ENCODE data around the gene GALK1. TPM values are rescaled to one million over a fixed set of nuclear protein-coding genes. Genes with fewer than 3 reads are reported as not detected.

Gene GALK1
- total RNA-seq, 1 experiment from 2014 or later = 35.8 TPM

GRCh38 chr17:75712446-75712845 is 52.5 kb downstream of the GALK1 start:
- Histone ChIP-seq H3K9me3 (ENCODE audit: control insufficient read depth, insufficient read depth, low read depth, low read length) (no peaks in the 10 kb centered on the region), H3K27me3 (ENCODE audit: control insufficient read depth, insufficient read depth, low read length) (no peaks in the 10 kb centered on the region), H3K36me3 (ENCODE audit: control insufficient read depth, insufficient read depth, low read length) (no peaks in the 10 kb centered on the region; the same call in 1 of the 2 replicates), H3K27ac (ENCODE audit: low read length) (no peak overlapping the region), H3K4me3 (ENCODE audit: low read depth in 2 of 2, low read length in 2 of 2) (no peak overlapping the region), H3K4me1 (ENCODE audit: control insufficient read depth, insufficient read depth, low read length) (peaks cover 6% of the 10 kb centered on the region)
- TF ChIP-seq POLR2AphosphoS5 (IDR thresholded peaks at IDR 0.05; ENCODE audit: low read depth, low read length) = no peak
- no peak for TF ChIP-seq REST (IDR thresholded peaks at IDR 0.05; ENCODE audit: insufficient read depth in 1 of 2, low read depth in 2 of 2, low read length in 1 of 2)
- no peak for TF ChIP-seq TCF7L2 (IDR thresholded peaks at IDR 0.05; ENCODE audit: low read depth, low read length)
- TF ChIP-seq CTCF (IDR thresholded peaks at IDR 0.05) = no peak
- no peak for TF ChIP-seq SIN3A (IDR thresholded peaks at IDR 0.05; ENCODE audit: borderline replicate concordance, insufficient read depth, low read depth, low read length)
- DNase-seq (ENCODE audit: low read depth, low spot score) (no peak), ATAC-seq (no peak; the same call in 1 of the 2 replicates)
- BruUV-seq (replicated peaks) = no TSS peak
- CTCF ChIA-PET = no interaction called here
- POLR2A ChIA-PET = interaction anchor here (0.6 kb wide), 1 partner anchor 129 kb away, joined by 6 read pairs; no protein-coding TSS in a partner anchor
- intact Hi-C loops (cut with micrococcal nuclease; ENCODE audit: unreplicated experiment) (no loop called here), in situ Hi-C loops (cut with HindIII; ENCODE audit: low pct_unique_long_range_greater_than_20kb, low sequenced_read_pairs) (no loop called here)

Small RNA genes within 50 kb of the gene (microRNA-seq; reads per million reads assigned to microRNA genes)
- gene MIR4738 (ENCODE audit: unreplicated experiment) = 1.3 reads per million

Other genes with a start within 250 kb of the GALK1 start
- 40.0 TPM for gene CASKIN2, start 249.7 kb downstream of the GALK1 start, total RNA-seq (2021; ENCODE audit: unreplicated experiment)
- gene TSEN54, start 248.7 kb downstream of the GALK1 start, total RNA-seq (2021; ENCODE audit: unreplicated experiment) = 78.7 TPM
- 201 TPM for gene LLGL2, start 239.5 kb downstream of the GALK1 start, total RNA-seq (2021; ENCODE audit: unreplicated experiment)
- gene MYO15B, start 177.4 kb downstream of the GALK1 start, total RNA-seq (2021; ENCODE audit: unreplicated experiment) = 26.5 TPM
- 0.10 TPM for gene SMIM5, start 131.8 kb downstream of the GALK1 start, total RNA-seq (2021; ENCODE audit: unreplicated experiment)
- 46.1 TPM for gene RECQL5, start 98.0 kb downstream of the GALK1 start, total RNA-seq (2021; ENCODE audit: unreplicated experiment)
- 138 TPM for gene SAP30BP, start 97.9 kb downstream of the GALK1 start, total RNA-seq (2021; ENCODE audit: unreplicated experiment)
- gene ITGB4, start 43.7 kb downstream of the GALK1 start, total RNA-seq (2021; ENCODE audit: unreplicated experiment) = 100 TPM
- 32.1 TPM for gene UNK, start 19.6 kb upstream of the GALK1 start, total RNA-seq (2021; ENCODE audit: unreplicated experiment)
- 12.7 TPM for gene UNC13D, start 79.2 kb upstream of the GALK1 start, total RNA-seq (2021; ENCODE audit: unreplicated experiment)
- 163 TPM for gene WBP2, start 90.1 kb upstream of the GALK1 start, total RNA-seq (2021; ENCODE audit: unreplicated experiment)
- 125 TPM for gene TRIM47, start 113.4 kb upstream of the GALK1 start, total RNA-seq (2021; ENCODE audit: unreplicated experiment)
- 48.6 TPM for gene TRIM65, start 131.8 kb upstream of the GALK1 start, total RNA-seq (2021; ENCODE audit: unreplicated experiment)
- gene MRPL38, start 139.7 kb upstream of the GALK1 start, total RNA-seq (2021; ENCODE audit: unreplicated experiment) = 165 TPM
- gene FBF1, start 175.8 kb upstream of the GALK1 start, total RNA-seq (2021; ENCODE audit: unreplicated experiment) = 32.5 TPM
- gene ACOX1, start 214.0 kb upstream of the GALK1 start, total RNA-seq (2021; ENCODE audit: unreplicated experiment) = 53.5 TPM
- gene TEN1, start 214.0 kb upstream of the GALK1 start, total RNA-seq (2021; ENCODE audit: unreplicated experiment) = 41.3 TPM
- gene CDK3, start 235.7 kb upstream of the GALK1 start, total RNA-seq (2021; ENCODE audit: unreplicated experiment) = 11.9 TPM

Measured in Panc1 (cell line).